Spleen (tissue), 7 donors: ENCODE results near the gene METRNL.
"Not testable (repeated sequence)": the region's sequence is repeated elsewhere in the genome, so short reads cannot be mapped to it uniquely, and the experiment has no call there.

ENCODE experiments used
- CTCF ChIP-seq, 11 experiments: fragments of 200-600 bp in 7 of 11; fragments of 450-650 bp in 4 of 11; sonication (generic) in 4 of 11; IDR thresholded peaks in 8 of 11; conservative IDR thresholded peaks in 3 of 11; 1 replicate in 7 of 11; 2 replicates in 4 of 11; pipeline versions ENCODE4 v1.4.0 to v1.8.0; 2016 to 2021; ENCODE audit warnings: antibody characterized with exemption in 11 of 11, inconsistent platforms in 4 of 11, mild to moderate bottlenecking in 1 of 11
- POLR2A ChIP-seq, 3 donors: fragments of 450-650 bp; IDR thresholded peaks; one replicate each; pipeline ENCODE4 v1.5.1; 2017; ENCODE audit warnings: antibody characterized with exemption in 3 of 3, mild to moderate bottlenecking in 1 of 3
- POLR2AphosphoS5 ChIP-seq, 3 donors: sonication (generic); formaldehyde crosslinking; IDR thresholded peaks; one replicate each; pipeline ENCODE4 v1.5.1; 2017; ENCODE audit warnings: antibody characterized with exemption in 3 of 3
- donor health status: DM: no; HTN: no; CAD: no; lungs with moderate emphysema.
- donor health status: DM: no; HTN: no; CAD: no.
- donor health status: DM: no; HTN: no; CAD: no.

- TF ChIP-seq CTCF (IDR thresholded peaks at IDR 0.05 in 8 of 11, conservative IDR thresholded peaks at IDR 0.05 in 3 of 11); POLR2AphosphoS5 (IDR thresholded peaks at IDR 0.05); POLR2A (IDR thresholded peaks at IDR 0.05): not testable (repeated sequence)
Measured at GRCh38 chr17:83139541-83140248, 60.3 kb downstream of the METRNL start.
